Muscle of leg (tissue), 11 donors: ENCODE data around the gene MYO5C. TPM values are rescaled to one million over a fixed set of nuclear protein-coding genes. Genes with fewer than 3 reads are reported as not detected.
A peak's percentile ranks its signal among the peaks of the same experiment; 100 is the strongest.
"Not testable (repeated sequence)": the region's sequence is repeated elsewhere in the genome, so short reads cannot be mapped to it uniquely, and the experiment has no call there.

Experiments used
- DNase-seq: peaks from one replicate; pipeline ENCODE4 v3.0.0; 2013
- H3K27ac ChIP-seq: one replicate; pipeline ENCODE4 v1.5.1; 2013; ENCODE audit warnings: mild to moderate bottlenecking, low read length, control low read depth
- H3K27me3 ChIP-seq: one replicate; pipeline ENCODE4 v1.6.1; 2013; ENCODE audit warnings: low read length; ENCODE audit not compliant: control insufficient read depth, insufficient read depth
- H3K36me3 ChIP-seq: one replicate; pipeline ENCODE4 v1.6.1; 2013; ENCODE audit warnings: low read length; ENCODE audit not compliant: control insufficient read depth, insufficient read depth
- H3K4me1 ChIP-seq: one replicate; pipeline ENCODE4 v1.6.1; 2013; ENCODE audit warnings: low read length; ENCODE audit not compliant: control insufficient read depth, insufficient read depth
- H3K4me3 ChIP-seq: one replicate; pipeline ENCODE4 v1.5.1; 2013; ENCODE audit warnings: low read length, control low read depth
- H3K9me3 ChIP-seq: replicated peaks from 2 replicates; pipeline ENCODE4 v1.6.1; 2013; ENCODE audit warnings: low read depth, low read length; ENCODE audit not compliant: control insufficient read depth
- WGBS: methylation state at CpG from one replicate; pipeline ENCODE4 v1.1.5; 2013; ENCODE audit warnings: missing lambda C conversion rate; ENCODE audit not compliant: insufficient coverage; 5-methylcytosine and 5-hydroxymethylcytosine counted together
- polyA plus RNA-seq, 8 donors: library from polyadenylated mRNA; unstranded; fragments of 120-200 nt; gene quantifications; one replicate each; pipeline versions ENCODE4 v1.2.1 to v1.2.3, GENCODE V29; 2013; ENCODE audit warnings: inconsistent platforms in 1 of 8, low replicate concordance in 1 of 8; ENCODE audit not compliant: insufficient read length in 8 of 8, insufficient read depth in 1 of 8
- total RNA-seq: library from RNA; stranded (reverse); fragments of 120-200 nt; gene quantifications from one replicate; pipeline ENCODE4 v1.2.4, GENCODE V29; 2013

MYO5C gene
- total and polyA plus RNA-seq, 9 donors: 4.9 to 12.4 (median 6.0) TPM

DNA sequence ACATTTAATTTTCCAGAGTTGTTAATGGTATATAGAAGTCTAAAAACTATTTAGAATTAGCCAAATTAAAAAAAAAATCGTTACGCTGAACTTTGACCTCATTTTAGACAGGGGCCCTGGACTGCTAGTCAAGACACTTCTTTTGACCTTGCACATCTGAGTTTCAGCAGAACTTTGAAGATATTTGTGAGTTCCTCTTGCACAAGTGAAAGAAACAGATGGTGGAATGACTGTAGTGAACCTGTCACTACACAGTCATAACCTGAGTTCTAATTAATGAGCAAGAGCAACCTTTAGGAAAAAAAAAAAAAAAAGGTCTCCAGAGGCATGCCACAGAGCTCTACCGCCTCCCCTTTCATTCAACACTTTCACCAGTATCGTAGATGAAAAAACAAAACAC is 5.3 kb downstream of the MYO5C start:
- Histone ChIP-seq H3K4me1 (peaks cover 14% of the 10 kb centered on the region), H3K27ac (no peak overlapping the region), H3K9me3 (no peaks in the 10 kb centered on the region), H3K27me3 (peaks cover 10% of the 10 kb centered on the region), H3K36me3 (no peaks in the 10 kb centered on the region), H3K4me3 (no peak overlapping the region)
- WGBS: no CpG with 5 or more reads among the region's 4 CpGs
- no peak for DNase-seq

DNA sequence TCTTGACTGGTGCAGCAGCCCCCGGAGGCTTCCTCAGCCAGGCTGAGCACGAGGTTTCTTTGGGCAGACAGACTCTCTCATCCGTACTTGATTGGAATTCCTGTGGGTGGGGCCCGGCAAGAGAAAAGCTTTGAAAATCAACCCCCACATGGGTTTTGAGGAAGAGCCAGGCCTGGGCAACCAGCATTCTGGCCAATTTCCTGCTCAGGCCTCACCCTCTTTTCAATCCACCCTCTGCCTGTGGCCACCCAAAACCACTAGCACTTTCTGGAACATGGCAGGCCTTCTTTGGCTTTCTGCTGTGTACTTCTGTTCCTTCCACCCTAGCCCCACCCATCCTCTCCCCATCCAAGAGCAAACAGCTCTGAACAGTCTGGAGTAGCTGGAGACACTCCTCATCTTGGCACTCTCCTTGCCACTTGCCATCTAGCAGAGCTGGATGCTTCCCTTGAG is 5.9 kb downstream of the MYO5C start:
- Histone ChIP-seq H3K9me3 (no peaks in the 10 kb centered on the region), H3K4me3 (no peak overlapping the region)

DNA sequence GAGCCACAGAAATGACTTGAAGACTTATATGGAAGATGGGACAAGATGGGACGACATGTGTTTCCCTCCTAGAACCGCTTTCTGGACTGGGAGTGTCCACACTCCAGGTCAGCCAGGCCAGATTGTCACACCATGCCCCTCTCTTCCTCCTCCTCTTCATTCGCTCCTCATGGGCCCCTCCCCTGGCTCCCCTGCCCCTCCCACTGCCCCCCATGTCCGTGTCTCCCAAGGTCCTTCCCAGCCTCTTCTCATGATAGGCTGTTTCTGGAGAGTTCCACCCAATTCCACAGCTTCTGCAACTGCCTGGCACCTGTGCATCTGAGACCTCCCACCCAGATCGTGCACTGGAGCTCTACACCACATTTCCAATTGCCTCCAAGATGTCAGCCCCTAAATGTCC is 6.6 kb downstream of the MYO5C start:
- H3K9me3 ChIP-seq: no peaks in the 10 kb centered on the region
- no peak overlapping the region for H3K4me3 ChIP-seq
- H3K4me1 ChIP-seq: peaks cover 7% of the 10 kb centered on the region
- no peaks in the 10 kb centered on the region for H3K36me3 ChIP-seq
- H3K27me3 ChIP-seq: peaks cover 3% of the 10 kb centered on the region
- DNase-seq: no peak
- H3K27ac ChIP-seq: no peak overlapping the region
- WGBS: 91% methylated on average over 5 of the region's 5 CpGs

More for the DNA sequence above, 5.9 kb downstream of the MYO5C start:
- no peaks in the 10 kb centered on the region for H3K36me3 ChIP-seq
- no peak overlapping the region for H3K27ac ChIP-seq
- H3K27me3 ChIP-seq: peaks cover 5% of the 10 kb centered on the region
- no peak for DNase-seq
- H3K4me1 ChIP-seq: peaks cover 8% of the 10 kb centered on the region
- WGBS: 40% methylated on average over 1 of the region's 4 CpGs

DNA sequence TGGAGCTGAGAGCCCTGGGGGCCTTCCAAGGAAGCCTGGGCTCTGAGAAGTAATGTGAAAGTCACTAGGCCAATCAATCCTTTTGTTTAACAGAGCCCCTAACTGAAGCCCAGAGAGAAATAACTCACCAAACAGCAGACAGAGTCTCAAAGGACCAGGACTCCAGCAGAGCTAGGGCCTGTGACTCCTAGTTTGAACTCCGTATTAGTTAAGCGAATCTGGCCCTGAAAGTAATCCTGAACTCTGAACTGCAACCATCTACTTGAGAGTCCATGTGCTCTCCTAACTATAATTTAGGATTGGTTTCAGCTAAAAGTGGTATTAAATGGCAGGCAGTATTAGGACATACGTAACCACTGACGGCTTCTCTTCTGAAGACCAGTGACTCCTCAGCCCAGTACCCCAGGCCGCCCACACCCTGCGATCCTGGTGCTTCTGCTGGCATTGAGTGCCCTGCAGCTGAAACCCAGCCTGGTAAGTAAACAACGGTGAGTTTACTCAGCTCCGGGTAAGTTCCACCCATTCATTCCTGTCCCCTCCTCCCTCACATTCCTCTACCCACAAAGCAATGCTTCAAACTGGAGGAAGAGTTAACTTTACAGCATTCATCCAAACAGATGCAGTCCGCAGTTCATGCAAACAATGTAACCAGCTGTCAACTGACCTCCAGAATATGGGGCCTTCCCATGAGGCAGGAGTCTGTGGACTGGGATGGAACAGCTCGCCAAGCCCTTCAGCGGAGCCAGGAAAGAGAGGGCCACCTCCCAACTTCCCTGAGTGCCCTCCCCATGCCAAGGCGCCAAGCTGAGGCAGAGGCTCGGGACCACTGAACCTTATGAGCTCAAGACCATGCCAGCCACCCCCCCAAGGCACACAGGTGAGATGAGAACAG is 7.3 kb downstream of the MYO5C start:
- Histone ChIP-seq H3K9me3 (no peaks in the 10 kb centered on the region), H3K36me3 (no peaks in the 10 kb centered on the region), H3K4me3 (no peak overlapping the region), H3K4me1 (peaks cover 4% of the 10 kb centered on the region), H3K27ac (peak overlapping the region; percentile 7), H3K27me3 (peaks cover 2% of the 10 kb centered on the region)
- WGBS: 67% methylated on average over 11 of the region's 13 CpGs
- peak; percentile 28 for DNase-seq

DNA sequence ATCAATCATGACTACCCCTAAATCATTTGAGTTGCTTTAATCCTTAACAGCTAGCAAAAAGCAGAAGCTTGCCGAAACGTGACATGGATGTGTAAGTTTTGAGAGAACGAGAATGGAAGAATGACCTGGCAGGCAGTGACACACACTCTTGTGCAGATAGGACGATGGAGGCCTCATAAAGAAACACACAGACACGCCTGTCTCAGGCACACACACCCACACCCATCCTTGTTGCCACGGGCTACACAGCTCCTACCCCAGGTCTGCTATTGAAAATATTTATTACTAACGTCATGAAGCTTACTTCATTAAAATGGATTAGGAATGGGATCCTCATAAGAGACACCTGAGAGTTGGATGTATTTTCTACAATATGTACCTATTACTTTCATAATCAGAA is 8.5 kb downstream of the MYO5C start:
- H3K4me1 ChIP-seq: peaks cover 4% of the 10 kb centered on the region
- H3K4me3 ChIP-seq: no peak overlapping the region
- no peak for DNase-seq
- no peaks in the 10 kb centered on the region for H3K36me3 ChIP-seq
- no peaks in the 10 kb centered on the region for H3K9me3 ChIP-seq
- H3K27ac ChIP-seq: no peak overlapping the region
- WGBS: 74% methylated on average over 3 of the region's 7 CpGs
- no peaks in the 10 kb centered on the region for H3K27me3 ChIP-seq

DNA sequence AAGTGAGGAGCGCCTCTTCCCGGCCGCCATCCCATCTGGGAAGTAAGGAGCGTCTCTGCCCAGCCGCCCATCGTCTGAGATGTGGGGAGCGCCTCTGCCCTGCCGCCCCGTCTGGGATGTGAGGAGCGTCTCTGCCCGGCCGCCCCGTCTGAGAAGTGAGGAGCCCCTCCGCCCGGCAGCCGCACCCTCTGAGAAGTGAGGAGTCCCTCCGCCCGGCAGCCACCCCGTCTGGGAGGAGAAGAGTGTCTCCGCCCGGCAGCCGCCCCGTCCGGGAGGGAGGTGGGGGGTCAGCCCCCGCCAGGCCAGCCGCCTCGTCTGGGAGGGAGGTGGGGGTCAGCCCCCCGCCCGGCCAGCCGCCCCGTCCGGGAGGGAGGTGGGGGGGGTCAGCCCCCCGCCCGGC is 9.7 kb downstream of the MYO5C start:
- DNase-seq, H3K36me3 ChIP-seq, H3K9me3 ChIP-seq, H3K27me3 ChIP-seq, H3K4me3 ChIP-seq, H3K27ac ChIP-seq: not testable (repeated sequence)
- H3K4me1 ChIP-seq: peaks cover 12% of the 10 kb centered on the region
- 96% methylated on average over 12 of the region's 34 CpGs for WGBS

DNA sequence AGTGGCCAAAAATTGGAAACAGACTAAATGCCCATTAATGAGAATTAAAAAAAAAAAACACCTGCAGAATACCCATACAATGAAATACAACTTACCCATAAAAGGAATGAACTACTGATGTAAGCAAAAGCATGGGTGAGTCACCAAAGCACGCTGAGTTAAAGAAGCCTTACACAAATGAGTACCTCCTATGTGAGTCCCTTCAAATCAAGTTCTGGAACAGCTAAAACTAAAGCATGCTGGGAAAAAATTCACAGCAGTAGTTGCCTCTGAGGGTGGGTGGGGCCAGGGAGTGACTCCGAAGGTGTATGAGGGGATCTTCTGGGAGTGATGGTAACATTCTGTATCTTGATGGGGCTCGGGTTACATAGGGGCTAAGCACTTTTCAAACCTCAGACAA is 11.4 kb downstream of the MYO5C start:
- Histone ChIP-seq H3K27me3 (no peaks in the 10 kb centered on the region), H3K4me1 (peaks cover 12% of the 10 kb centered on the region), H3K4me3 (no peak overlapping the region), H3K9me3 (no peaks in the 10 kb centered on the region), H3K36me3 (peaks cover 1% of the 10 kb centered on the region), H3K27ac (no peak overlapping the region)
- WGBS: 100% methylated on average over 1 of the region's 3 CpGs
- no peak for DNase-seq

DNA sequence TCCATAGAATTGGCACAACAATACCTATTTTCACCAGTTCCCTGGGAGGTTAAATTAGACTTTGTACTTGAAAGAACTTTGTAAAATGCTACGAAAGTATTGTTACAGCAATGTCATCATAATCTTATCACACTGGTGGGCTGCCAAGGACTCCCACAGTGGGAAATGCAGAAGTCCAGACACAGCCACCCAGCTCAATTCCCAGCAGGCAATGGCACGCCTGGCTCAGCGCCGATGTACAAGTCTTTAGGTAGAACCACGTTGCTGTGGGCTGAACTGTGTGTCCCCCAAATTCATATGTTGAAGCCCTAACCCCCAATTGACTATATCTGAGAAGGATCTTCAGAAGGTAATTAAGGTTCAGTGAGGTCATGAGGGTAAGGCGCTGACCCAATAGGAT is 12.3 kb downstream of the MYO5C start:
- H3K4me3 ChIP-seq: no peak overlapping the region
- H3K27ac ChIP-seq: no peak overlapping the region
- peaks cover 8% of the 10 kb centered on the region for H3K36me3 ChIP-seq
- DNase-seq: no peak
- H3K4me1 ChIP-seq: peaks cover 11% of the 10 kb centered on the region
- H3K27me3 ChIP-seq: no peaks in the 10 kb centered on the region
- no CpG with 5 or more reads among the region's 6 CpGs for WGBS
- no peaks in the 10 kb centered on the region for H3K9me3 ChIP-seq

DNA sequence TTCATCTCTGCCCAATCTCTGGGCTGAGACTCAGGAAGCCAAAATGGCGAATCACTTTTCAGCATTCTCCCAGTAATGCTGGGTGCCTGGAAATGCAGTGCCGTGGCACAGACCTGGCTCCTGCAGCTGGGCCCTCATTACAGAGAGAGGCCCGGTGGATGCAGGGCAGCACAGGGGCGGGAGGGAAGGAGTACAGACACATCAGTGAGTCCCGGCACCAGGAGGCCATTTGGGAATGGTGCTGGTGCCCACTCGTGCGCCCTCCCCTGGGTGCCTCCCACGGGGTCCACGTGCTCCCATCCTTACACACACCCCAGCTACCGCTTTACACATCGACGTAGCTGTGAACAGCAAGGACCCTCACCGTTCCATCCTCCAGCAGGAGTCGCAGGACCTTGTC is 13.2 kb downstream of the MYO5C start:
- Histone ChIP-seq H3K36me3 (peaks cover 13% of the 10 kb centered on the region), H3K27me3 (no peaks in the 10 kb centered on the region), H3K4me3 (no peak overlapping the region), H3K4me1 (peaks cover 7% of the 10 kb centered on the region), H3K9me3 (no peaks in the 10 kb centered on the region), H3K27ac (no peak overlapping the region)
- 93% methylated on average over 11 of the region's 14 CpGs for WGBS
- no peak for DNase-seq

DNA sequence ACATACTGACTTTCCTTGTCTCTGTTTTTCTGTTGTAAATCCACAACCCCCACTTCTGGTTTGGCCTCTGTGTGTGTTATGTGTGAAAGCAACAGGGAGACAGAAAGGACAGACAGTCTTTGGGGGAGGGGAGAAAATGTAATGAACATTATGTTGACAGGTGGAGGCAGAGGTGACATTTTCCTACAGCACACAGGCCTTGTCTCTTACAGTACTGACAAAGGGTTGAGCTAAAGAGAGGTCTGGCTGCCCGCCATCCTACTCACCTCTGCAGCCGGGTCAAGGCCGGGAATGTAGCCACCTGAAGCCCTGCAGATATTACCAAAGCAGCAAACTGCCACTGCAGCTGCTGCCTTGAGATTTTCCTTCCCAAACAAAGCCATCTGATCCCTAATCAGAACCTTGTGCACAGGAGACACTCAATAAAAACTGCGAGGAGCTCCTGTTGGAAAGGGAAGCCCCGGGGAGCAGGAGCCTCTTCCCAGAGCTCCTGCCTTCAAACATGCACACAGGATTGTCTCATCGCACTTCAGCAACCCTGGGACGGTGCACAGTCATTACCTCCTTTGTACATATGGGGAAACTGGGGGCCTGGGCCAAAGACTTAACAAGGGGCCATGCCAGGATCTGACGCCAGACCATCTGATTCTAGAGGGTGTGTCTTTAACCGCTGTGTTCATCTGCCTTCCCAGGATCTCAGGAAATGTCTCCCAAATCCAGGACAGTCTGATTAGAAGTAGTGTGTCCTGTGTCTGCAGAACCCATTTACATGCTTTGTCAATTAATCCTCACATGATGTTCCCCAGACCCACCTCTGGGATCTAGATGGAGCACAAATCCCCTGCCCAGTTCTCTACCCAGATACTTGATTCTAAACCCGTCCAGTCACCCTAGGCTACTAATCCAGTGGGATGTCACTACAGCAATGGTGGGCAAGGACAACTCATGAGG is 14.2 kb downstream of the MYO5C start:
- no peak overlapping the region for H3K27ac ChIP-seq
- peak; percentile 21 for DNase-seq
- 35% methylated on average over 7 of the region's 10 CpGs for WGBS
- H3K4me3 ChIP-seq: no peak overlapping the region
- H3K27me3 ChIP-seq: no peaks in the 10 kb centered on the region
- peaks cover 16% of the 10 kb centered on the region for H3K36me3 ChIP-seq
- no peaks in the 10 kb centered on the region for H3K9me3 ChIP-seq
- peaks cover 7% of the 10 kb centered on the region for H3K4me1 ChIP-seq
